ENCODE results near the gene KLF7.

- TF ChIP-seq CTCF (IDR thresholded peaks at IDR 0.05) (no peak), POLR2A (IDR thresholded peaks at IDR 0.05) (no peak)
Measured at GRCh38 chr2:207140265-207140664, 25.5 kb downstream of the KLF7 start.
